Cardiac muscle cell (in vitro differentiated cells and primary cell): ENCODE results near the gene NTMT2. TPM values are rescaled to one million over a fixed set of nuclear protein-coding genes. Genes with fewer than 3 reads are reported as not detected.
A peak's percentile ranks its signal among the peaks of the same experiment; 100 is the strongest.

ENCODE experiments used
- DNase-seq, 2 donors: peaks; one replicate each; pipeline versions ENCODE4 v3.0.0 to v3.0.0-alpha.2; 2010 to 2017; ENCODE audit warnings: low read depth in 1 of 2, low spot score in 1 of 2
- H3K27ac ChIP-seq: fragments of 200-600 bp; sonication (generic); 2 replicates; pipeline ENCODE4 v1.5.1; 2016
- H3K27me3 ChIP-seq: fragments of 200-600 bp; sonication (generic); 2 replicates; pipeline ENCODE4 v1.6.0; 2016; ENCODE audit warnings: control low read depth
- H3K36me3 ChIP-seq: fragments of 200-600 bp; sonication (generic); 2 replicates; pipeline ENCODE4 v1.5.1; 2016; ENCODE audit warnings: control low read depth
- H3K4me1 ChIP-seq: fragments of 200-600 bp; sonication (generic); 2 replicates; pipeline ENCODE4 v1.8.1; 2017; ENCODE audit warnings: low read depth, mild to moderate bottlenecking, mixed run types
- H3K4me3 ChIP-seq: fragments of 200-600 bp; sonication (generic); 2 replicates; pipeline ENCODE4 v1.5.1; 2016; ENCODE audit warnings: mild to moderate bottlenecking
- H3K9me3 ChIP-seq: fragments of 200-600 bp; sonication (generic); 2 replicates; pipeline ENCODE4 v1.5.1; 2017; ENCODE audit warnings: low read depth, mild to moderate bottlenecking, control low read depth
- polyA plus RNA-seq: library from polyadenylated mRNA; unstranded; fragments of >200 nt; fragmentation: Nextera tagmentation; extraction: Ambion mirVana; gene quantifications from 2 replicates; pipeline ENCODE4 v1.2.1, GENCODE V29; 2016
- total RNA-seq: library from RNA; depleted of rRNA; stranded (reverse); fragments of >200 nt; gene quantifications from 2 replicates; pipeline ENCODE4 v1.2.3, GENCODE V29; 2016
- TF ChIP-seq, protein P1 (sequence below): IDR thresholded peaks from 2 replicates; pipeline ENCODE4 v1.5.1; 2012; ENCODE audit warnings: low read depth, mild to moderate bottlenecking, low read length

NTMT2 gene
- total and polyA plus RNA-seq, 2 experiments from 2014 or later: 0.55 TPM; not detected in 1

- no peak for DNase-seq
- no peaks in the 10 kb centered on the region for H3K4me1 ChIP-seq
- H3K27me3 ChIP-seq: no peaks in the 10 kb centered on the region
- no peak overlapping the region for H3K27ac ChIP-seq
- H3K9me3 ChIP-seq: no peaks in the 10 kb centered on the region
- no peaks in the 10 kb centered on the region for H3K36me3 ChIP-seq
- H3K4me3 ChIP-seq: no peak overlapping the region
- TF ChIP-seq, protein P1, sequence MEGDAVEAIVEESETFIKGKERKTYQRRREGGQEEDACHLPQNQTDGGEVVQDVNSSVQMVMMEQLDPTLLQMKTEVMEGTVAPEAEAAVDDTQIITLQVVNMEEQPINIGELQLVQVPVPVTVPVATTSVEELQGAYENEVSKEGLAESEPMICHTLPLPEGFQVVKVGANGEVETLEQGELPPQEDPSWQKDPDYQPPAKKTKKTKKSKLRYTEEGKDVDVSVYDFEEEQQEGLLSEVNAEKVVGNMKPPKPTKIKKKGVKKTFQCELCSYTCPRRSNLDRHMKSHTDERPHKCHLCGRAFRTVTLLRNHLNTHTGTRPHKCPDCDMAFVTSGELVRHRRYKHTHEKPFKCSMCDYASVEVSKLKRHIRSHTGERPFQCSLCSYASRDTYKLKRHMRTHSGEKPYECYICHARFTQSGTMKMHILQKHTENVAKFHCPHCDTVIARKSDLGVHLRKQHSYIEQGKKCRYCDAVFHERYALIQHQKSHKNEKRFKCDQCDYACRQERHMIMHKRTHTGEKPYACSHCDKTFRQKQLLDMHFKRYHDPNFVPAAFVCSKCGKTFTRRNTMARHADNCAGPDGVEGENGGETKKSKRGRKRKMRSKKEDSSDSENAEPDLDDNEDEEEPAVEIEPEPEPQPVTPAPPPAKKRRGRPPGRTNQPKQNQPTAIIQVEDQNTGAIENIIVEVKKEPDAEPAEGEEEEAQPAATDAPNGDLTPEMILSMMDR: no peak
Observed at GRCh38 chr1:170210142-170210541, 64.4 kb downstream of the NTMT2 start.

DNA sequence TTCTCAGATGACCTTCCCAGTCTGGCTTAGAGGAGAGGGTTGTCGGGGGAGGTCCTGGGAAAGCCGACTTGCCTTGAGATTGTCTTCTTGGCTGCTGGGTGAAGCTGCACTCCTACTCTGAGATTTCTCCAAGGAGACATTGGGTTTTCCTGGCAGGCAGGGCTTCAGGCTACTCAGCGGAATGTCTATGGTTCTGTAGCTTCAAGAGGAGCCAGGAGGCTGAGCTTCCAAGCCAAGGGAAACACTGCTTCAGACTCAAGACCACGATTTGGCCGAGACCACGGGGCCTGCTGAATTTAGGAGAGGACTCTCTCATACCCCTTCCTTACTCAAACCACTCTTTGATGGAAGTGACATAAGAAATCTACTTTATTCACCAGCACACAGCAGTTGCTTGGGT, 67.8 kb downstream of the NTMT2 start:
- no peaks in the 10 kb centered on the region for H3K36me3 ChIP-seq
- DNase-seq: no peak
- H3K4me1 ChIP-seq: no peaks in the 10 kb centered on the region
- no peaks in the 10 kb centered on the region for H3K27me3 ChIP-seq
- no peak overlapping the region for H3K27ac ChIP-seq
- no peak overlapping the region for H3K4me3 ChIP-seq
- no peaks in the 10 kb centered on the region for H3K9me3 ChIP-seq
- TF ChIP-seq, protein P1: no peak

- peak in 1 of 2 donors; percentile 61 for DNase-seq
- H3K27ac ChIP-seq: no peak overlapping the region
Observed at GRCh38 chr1:170214117-170215032, 68.6 kb downstream of the NTMT2 start.

DNA sequence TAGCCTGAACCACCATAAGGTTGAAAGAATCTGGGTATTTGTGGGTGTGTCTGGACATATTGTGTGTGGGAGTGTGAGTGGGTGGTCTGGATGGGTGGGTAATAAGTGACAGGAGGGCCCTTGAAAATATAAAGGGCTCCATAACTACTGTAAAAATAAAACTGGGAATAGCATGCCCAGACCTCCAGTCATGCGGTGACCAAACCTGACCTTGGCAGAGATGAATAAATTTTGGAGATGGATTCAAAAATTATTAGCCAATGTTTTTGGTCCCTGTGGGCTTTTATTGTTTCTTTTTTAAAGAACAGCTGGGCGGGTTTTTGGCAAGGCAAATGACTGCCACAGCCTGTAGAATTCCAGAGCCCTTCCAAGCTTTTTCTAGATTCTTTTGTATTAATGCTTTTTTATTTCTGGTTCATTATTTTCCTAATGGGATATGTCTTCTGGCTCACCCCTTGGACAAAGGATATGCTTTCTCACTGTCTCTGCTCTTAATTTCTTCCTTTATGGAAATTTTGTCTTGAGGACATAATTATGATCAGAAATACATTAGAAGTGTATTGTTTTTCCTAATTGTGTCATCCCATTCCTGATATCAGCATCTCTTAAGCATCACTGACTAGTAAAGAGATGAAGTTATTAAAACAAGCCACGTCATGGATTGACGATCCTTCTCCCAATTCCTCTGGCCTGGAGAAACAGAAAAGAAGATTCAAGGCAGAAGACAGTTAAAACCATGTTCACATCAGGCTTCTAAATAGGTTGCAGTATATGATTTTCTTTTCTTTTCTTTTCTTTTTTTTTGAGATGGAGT, 69.5 kb downstream of the NTMT2 start:
- Histone ChIP-seq H3K4me3 (no peak overlapping the region), H3K4me1 (peaks cover 7% of the 10 kb centered on the region), H3K27me3 (no peaks in the 10 kb centered on the region), H3K27ac (no peak overlapping the region), H3K9me3 (no peaks in the 10 kb centered on the region), H3K36me3 (no peaks in the 10 kb centered on the region)
- no peak for DNase-seq
- TF ChIP-seq, protein P1: no peak

More at GRCh38 chr1:170214117-170215032, 68.6 kb downstream of the NTMT2 start:
- no peaks in the 10 kb centered on the region for H3K36me3 ChIP-seq
- no peaks in the 10 kb centered on the region for H3K27me3 ChIP-seq
- no peaks in the 10 kb centered on the region for H3K4me1 ChIP-seq
- H3K9me3 ChIP-seq: no peaks in the 10 kb centered on the region
- TF ChIP-seq, protein P1: no peak
- no peak overlapping the region for H3K4me3 ChIP-seq

GRCh38 chr1:170217517-170218256, 71.9 kb downstream of the NTMT2 start:
- Histone ChIP-seq H3K9me3 (no peaks in the 10 kb centered on the region), H3K36me3 (no peaks in the 10 kb centered on the region), H3K27ac (no peak overlapping the region), H3K27me3 (no peaks in the 10 kb centered on the region), H3K4me1 (peaks cover 18% of the 10 kb centered on the region), H3K4me3 (no peak overlapping the region)
- DNase-seq: no peak
- TF ChIP-seq, protein P1: no peak
